HUES6 (cell line): ENCODE measurements around the gene FAM13A.
"Not testable (repeated sequence)": the region's sequence is repeated elsewhere in the genome, so short reads cannot be mapped to it uniquely, and the experiment has no call there.

ENCODE experiments used
- H3K27ac ChIP-seq: 2 replicates; pipeline ENCODE4 v1.7.0; 2013; ENCODE audit warnings: low read depth, mild to moderate bottlenecking, low read length, inconsistent platforms
- H3K27me3 ChIP-seq: 2 replicates; pipeline ENCODE4 v1.6.1; 2013; ENCODE audit warnings: low read length; ENCODE audit not compliant: control insufficient read depth, insufficient read depth
- H3K36me3 ChIP-seq: 2 replicates; pipeline ENCODE4 v1.6.1; 2013; ENCODE audit warnings: low read length; ENCODE audit not compliant: control insufficient read depth, insufficient read depth
- H3K4me1 ChIP-seq: 2 replicates; pipeline ENCODE4 v1.6.1; 2013; ENCODE audit warnings: low read length; ENCODE audit not compliant: control insufficient read depth, insufficient read depth
- H3K4me3 ChIP-seq: 2 replicates; pipeline ENCODE4 v1.5.1; 2013; ENCODE audit warnings: low read depth, low read length
- H3K9ac ChIP-seq: one replicate; pipeline ENCODE4 v1.6.1; 2013; ENCODE audit warnings: mild to moderate bottlenecking, low read length
- H3K9me3 ChIP-seq: 2 replicates; pipeline ENCODE4 v1.6.1; 2013; ENCODE audit warnings: low read depth, low read length; ENCODE audit not compliant: control insufficient read depth, insufficient read depth

FAM13A gene

DNA sequence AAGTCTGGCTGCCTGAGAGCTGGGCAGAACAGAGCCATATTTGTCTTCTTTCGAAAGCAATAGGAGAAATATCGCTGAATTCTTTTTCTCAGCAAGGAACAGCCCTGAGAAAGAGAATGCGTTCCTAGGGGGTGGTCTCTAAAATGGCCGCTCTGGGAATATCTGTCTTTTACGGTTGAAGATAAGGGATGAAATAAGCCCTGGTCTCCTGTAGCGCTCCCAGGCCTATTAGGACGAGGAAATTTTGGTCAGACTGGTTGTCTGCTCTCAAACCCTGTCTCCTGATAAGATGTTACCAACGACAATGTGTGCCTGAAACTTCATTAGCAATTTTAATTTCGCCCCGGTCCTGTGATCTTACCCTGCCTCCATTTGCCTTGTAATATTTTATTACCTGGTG lies 42.1 kb downstream of the FAM13A start:
- not testable (repeated sequence) for H3K27ac ChIP-seq, H3K9ac ChIP-seq, H3K4me3 ChIP-seq, H3K27me3 ChIP-seq, H3K4me1 ChIP-seq
- peaks cover 19% of the 10 kb centered on the region for H3K9me3 ChIP-seq
- peaks cover 62% of the 10 kb centered on the region for H3K36me3 ChIP-seq

DNA sequence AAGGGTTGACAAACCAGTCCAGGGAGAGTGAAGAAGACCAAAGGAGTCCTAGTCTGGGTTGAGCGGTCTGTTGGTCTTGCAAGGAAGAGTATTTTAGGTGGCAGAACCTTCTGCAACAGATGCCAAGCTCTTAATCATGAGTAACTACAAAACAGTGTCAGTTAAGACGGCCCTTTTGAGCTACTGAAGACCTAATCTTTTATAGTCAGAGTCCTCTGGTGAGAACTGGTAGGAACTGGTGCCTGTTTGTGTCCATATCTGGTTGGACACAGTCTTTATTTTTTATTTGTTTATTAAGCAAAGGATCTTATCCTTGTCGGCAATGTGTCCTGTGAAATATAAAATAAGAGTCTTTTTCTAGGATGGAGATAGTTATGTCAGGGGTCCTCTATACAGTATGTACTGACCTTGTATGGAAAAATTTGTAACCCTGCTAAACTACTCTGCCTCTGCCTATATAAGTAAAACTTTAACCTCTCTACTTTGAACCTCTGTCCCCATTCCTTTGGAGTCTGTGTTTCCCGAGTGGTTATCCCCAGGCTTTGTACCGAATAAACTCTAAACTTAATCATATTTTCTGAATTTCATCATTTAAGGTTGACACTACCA lies 47.1 kb downstream of the FAM13A start:
- Histone ChIP-seq H3K27ac (no peak overlapping the region), H3K36me3 (peaks cover 45% of the 10 kb centered on the region), H3K4me3 (no peak overlapping the region), H3K4me1 (no peaks in the 10 kb centered on the region), H3K9me3 (peaks cover 6% of the 10 kb centered on the region; the same call in 1 of the 2 replicates), H3K9ac (no peak overlapping the region), H3K27me3 (no peaks in the 10 kb centered on the region)

DNA sequence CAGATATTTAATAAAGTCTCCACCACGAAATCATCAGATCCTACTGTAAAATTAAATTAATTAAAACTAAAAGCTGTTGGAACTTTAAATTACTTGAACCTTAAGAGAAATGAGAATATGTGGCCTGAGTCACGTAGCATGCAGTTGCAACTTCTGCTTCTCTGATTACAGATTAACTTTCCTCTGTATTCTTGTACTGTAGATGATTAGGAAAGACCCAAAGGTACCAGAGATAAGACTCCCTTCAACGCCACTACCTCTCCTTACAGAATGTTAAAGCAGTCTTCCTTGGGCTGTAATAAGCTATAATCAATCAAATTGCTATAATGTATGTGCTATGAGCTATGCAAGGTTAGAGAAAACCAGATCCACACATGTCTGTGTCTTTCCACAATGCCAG lies 47.9 kb downstream of the FAM13A start:
- no peak overlapping the region for H3K9ac ChIP-seq
- H3K36me3 ChIP-seq = peaks cover 38% of the 10 kb centered on the region
- H3K4me3 ChIP-seq = no peak overlapping the region
- H3K27me3 ChIP-seq = no peaks in the 10 kb centered on the region
- H3K27ac ChIP-seq = no peak overlapping the region
- peaks cover 2% of the 10 kb centered on the region; the same call in 1 of the 2 replicates for H3K9me3 ChIP-seq
- H3K4me1 ChIP-seq = no peaks in the 10 kb centered on the region

DNA sequence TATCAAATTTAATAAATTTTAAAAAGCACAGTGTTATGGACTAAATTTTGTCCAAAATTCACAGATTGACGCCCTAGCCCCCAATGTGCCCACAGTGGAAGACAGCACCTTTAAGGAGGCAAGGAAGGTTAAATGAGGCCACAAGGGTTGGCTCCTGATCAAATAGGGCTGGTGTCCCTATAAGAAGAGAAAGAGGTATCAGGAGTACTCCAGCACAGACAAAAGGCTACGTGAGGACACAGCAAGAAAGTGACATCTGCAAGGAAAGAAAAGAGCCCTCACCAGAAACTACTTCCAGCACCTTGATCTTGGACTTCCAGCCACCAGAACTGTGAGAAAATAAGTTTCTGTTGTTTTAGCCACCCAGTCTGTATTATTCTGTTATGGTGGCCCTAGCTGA lies 48.8 kb downstream of the FAM13A start:
- Histone ChIP-seq H3K9ac (no peak overlapping the region), H3K4me3 (no peak overlapping the region), H3K27me3 (no peaks in the 10 kb centered on the region), H3K27ac (no peak overlapping the region), H3K4me1 (no peaks in the 10 kb centered on the region), H3K36me3 (peaks cover 30% of the 10 kb centered on the region), H3K9me3 (no peaks in the 10 kb centered on the region)

DNA sequence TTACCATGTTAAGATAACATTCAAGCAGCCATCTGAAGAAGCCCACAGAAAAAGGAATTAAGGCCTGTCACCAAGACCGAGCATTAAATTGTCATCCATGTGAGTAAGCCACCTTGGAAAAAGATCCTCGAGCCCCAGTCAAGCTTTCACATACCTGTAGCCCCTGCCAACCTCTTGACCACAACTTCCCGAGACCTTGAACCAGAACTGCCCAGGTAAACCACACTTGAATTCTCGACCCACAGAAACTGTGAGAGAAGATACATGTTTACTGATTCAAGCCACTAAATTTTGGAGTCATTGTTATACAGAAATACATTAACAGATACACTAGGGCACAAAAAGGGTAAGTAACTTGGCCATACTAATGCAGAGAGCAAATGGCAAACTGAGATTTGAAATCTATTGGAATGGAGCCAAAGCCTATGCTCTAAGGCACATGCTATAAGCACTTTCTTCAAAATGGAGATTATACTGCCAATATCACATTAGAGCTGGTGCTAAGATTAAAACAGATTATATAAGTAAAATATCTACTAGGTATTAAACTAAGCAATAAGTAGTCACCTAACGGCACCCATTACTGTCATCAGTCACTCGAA lies 49.5 kb downstream of the FAM13A start:
- H3K9ac ChIP-seq = no peak overlapping the region
- H3K4me3 ChIP-seq = no peak overlapping the region
- no peaks in the 10 kb centered on the region for H3K9me3 ChIP-seq
- no peaks in the 10 kb centered on the region for H3K4me1 ChIP-seq
- H3K27ac ChIP-seq = no peak overlapping the region
- H3K27me3 ChIP-seq = no peaks in the 10 kb centered on the region
- peaks cover 30% of the 10 kb centered on the region for H3K36me3 ChIP-seq

DNA sequence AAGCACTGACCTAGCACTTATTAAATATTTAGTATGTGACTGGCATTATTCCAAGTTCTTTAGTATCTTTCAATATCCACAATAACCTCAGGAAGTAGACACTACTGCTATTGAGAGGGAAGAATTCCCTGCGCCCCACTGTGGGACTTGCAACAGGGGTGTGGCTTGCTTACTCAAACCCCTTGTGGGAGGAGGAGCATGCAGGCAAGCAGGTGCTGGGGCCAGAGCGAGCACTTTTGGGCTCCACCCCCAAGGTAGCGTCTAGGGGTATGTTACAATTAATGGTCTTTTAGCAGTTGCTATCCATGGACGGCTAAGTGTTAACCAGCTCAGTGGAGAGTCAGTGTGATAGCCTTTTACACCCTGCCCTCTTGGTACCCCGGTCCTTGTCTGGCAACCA lies 50.7 kb downstream of the FAM13A start:
- Histone ChIP-seq H3K4me3 (no peak overlapping the region), H3K9ac (no peak overlapping the region), H3K9me3 (no peaks in the 10 kb centered on the region), H3K27ac (no peak overlapping the region), H3K36me3 (peaks cover 30% of the 10 kb centered on the region), H3K4me1 (no peaks in the 10 kb centered on the region), H3K27me3 (no peaks in the 10 kb centered on the region)

DNA sequence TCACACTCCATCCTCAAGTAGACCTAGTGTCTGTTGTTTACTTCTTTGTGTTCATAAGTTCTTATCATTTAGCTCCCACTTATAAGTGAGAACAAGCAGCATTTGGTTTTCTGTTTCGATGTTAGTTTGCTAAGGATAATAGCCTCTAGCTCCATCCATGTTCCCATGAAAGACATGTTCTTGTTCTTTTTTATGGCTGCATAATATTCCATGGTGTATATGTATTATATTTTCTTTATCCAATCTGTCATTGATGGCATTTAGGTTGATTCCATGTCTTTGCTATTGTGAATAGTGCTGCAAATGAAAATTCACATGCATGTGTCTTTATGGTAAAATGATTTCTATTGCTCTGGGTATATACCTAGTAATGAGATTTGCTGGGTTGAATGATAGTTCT lies 51.9 kb downstream of the FAM13A start:
- not testable (repeated sequence) for H3K9ac ChIP-seq, H3K4me1 ChIP-seq, H3K27me3 ChIP-seq, H3K9me3 ChIP-seq, H3K4me3 ChIP-seq, H3K27ac ChIP-seq
- H3K36me3 ChIP-seq = peaks cover 23% of the 10 kb centered on the region

DNA sequence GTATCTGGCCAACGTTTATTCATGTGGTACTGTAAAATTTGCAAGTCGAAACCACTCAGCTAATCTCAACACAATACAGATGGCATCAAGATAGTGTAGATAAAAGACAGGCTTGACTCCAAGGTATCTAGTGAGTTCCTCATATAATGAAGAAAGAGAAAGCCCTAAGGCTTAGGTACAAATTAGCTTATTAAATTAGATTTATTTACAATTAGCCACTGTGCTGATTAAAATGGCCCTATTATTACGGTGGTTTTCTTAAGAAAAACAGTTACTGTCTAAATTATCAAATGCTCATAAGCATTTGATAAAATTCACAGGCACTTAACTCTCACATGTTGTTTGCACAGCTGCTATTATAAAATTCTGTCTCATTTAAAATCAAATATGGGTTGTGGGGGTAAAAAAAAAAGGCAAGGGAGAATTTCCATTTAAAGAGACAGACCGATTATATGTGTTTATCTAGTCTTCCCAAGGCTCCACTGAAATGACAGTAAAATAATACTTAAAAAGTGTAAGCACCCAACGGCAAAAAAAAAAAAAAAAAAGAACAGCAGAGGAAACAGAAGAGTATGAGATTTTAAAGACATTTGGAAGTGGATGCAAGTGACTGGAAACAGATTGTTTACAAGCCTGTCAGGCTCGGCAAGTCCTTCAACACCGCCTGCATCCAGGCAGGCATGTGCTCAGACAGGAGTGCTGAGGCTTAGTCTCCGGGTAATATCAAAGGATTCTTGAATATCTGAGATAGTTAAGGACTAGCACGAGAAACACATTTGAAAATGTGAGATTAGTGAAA lies 55.1 kb downstream of the FAM13A start:
- Histone ChIP-seq H3K36me3 (peaks cover 15% of the 10 kb centered on the region), H3K9ac (no peak overlapping the region), H3K9me3 (no peaks in the 10 kb centered on the region), H3K27me3 (no peaks in the 10 kb centered on the region), H3K27ac (no peak overlapping the region), H3K4me1 (no peaks in the 10 kb centered on the region), H3K4me3 (no peak overlapping the region)

DNA sequence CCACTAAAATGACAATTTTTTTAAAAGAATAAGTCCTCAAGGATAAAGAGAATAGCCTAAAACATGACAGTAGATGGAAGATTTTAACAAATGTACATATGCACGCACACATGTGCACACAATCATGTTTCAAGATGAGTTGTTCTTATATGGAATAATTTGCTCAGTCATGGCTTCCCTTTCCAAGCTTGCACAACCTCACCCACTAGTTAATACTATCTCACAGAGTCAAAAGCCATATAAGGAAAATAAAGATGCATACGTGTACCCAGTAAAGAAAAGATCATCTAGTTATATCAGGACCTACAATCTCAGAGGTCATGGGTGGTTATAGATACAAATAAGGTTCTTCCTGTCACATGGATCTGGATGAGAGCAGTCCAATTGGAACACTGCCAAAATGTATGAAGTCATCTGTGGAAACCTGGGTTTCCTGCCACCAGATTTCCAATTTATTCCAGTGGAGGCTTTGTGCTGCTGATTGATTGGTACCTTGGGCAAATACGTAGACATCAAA lies 56.1 kb downstream of the FAM13A start:
- Histone ChIP-seq H3K9me3 (no peaks in the 10 kb centered on the region), H3K27ac (no peak overlapping the region)

DNA sequence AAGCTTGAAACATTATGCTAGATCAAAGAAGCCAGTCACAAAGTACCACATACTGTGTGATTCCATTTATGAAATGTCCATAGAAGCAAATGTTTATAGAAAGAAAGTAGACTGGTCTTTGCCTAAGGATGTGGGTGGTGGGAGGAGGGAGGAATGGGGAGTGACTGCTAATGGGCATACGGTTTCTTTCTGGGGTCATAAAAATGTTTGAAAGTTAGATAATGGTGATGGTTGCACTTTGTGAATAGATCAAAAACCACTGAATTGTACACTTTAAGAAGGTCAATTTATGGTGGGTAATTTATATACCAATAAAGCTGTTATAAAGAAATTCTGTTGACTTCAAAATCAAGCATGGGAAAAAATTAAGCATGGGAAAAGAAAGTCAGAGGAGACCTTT lies 56.6 kb downstream of the FAM13A start:
- Histone ChIP-seq H3K36me3 (peaks cover 5% of the 10 kb centered on the region), H3K4me3 (no peak overlapping the region), H3K9me3 (no peaks in the 10 kb centered on the region), H3K27ac (no peak overlapping the region), H3K27me3 (no peaks in the 10 kb centered on the region), H3K9ac (no peak overlapping the region), H3K4me1 (no peaks in the 10 kb centered on the region)

More for the DNA sequence above, 56.1 kb downstream of the FAM13A start:
- H3K4me1 ChIP-seq = no peaks in the 10 kb centered on the region
- H3K4me3 ChIP-seq = no peak overlapping the region
- peaks cover 7% of the 10 kb centered on the region for H3K36me3 ChIP-seq
- no peaks in the 10 kb centered on the region for H3K27me3 ChIP-seq
- H3K9ac ChIP-seq = no peak overlapping the region

DNA sequence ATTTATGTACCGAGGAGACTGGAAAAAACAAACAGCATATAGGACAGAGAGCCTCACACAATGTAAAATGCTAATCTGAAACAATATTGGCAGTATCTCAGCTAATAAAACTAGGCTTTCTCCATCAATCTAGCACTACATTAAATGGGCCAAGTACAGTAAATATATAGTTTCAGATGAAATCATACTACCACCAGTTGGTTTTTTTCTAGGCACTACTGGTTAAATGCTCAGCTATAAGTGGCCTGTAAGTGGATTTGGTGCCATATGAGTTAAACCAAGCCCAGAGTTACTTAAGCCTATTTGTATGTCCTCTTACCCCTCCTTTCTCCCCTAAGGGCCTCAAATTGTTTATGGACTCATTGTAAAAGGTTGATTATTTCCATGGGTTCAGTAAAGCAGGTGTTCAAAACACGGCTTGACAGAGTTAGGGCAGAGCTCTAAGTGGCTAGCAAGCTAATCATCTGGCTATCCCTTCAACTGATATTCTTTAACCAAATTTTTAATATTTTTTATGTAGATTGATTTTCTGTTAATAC lies 57.5 kb downstream of the FAM13A start:
- no peak overlapping the region for H3K4me3 ChIP-seq
- no peak overlapping the region for H3K9ac ChIP-seq
- H3K36me3 ChIP-seq = no peaks in the 10 kb centered on the region; the same call in 1 of the 2 replicates
- H3K27me3 ChIP-seq = no peaks in the 10 kb centered on the region
- H3K9me3 ChIP-seq = no peaks in the 10 kb centered on the region
- H3K27ac ChIP-seq = no peak overlapping the region
- H3K4me1 ChIP-seq = no peaks in the 10 kb centered on the region
